GM12874 (cell line): ENCODE results near the gene ELMO2.

Experiments used
- CTCF ChIP-seq: IDR thresholded peaks from 2 replicates; pipeline ENCODE4 v1.5.1; 2011; ENCODE audit warnings: low read depth, mild to moderate bottlenecking, control low read depth, low read length, moderate library complexity; ENCODE audit not compliant: insufficient read depth

The ELMO2 gene

GRCh38 chr20:46375771-46376170, 30.6 kb downstream of the ELMO2 start:
- TF ChIP-seq CTCF = no peak

DNA sequence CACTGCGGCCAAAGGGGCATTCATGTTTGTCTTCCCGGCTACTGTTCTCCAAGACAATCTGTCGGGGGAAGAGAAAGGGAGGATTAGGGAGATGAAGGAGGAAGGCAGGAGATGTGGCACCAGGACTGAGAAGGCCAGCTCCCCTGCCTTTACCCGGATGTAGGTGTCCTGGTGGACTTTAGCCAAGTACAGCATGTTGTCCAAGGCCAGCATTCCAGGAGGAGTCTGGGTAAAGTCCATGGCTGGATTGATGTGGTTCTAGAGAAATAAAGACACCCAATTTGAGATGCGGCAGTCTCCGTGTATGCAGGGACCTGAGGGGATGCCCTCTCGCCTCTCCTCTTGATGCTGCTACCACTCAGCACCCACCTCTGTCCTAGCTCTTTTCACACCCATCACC, 32.0 kb downstream of the ELMO2 start:
- TF ChIP-seq CTCF = no peak

DNA sequence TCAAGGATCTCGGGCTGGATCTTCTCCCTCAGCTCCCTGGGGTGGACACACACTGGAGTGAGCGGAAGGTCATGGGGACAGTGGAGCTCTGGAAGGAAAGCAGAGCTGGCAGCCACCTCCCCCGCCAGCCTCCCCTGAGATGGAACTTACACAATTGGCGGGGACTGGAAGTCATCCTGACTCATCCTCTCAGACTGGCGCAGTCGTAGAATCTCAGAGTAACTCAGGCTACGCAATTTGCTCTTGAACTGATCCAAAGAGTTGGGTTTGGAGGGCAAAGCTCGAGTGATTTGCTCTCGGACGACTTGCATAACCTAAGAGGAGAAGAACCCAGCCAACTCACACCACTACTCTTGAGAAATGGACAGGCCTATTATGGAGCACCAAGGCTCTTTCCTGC, 34.8 kb downstream of the ELMO2 start:
- no peak for TF ChIP-seq CTCF

DNA sequence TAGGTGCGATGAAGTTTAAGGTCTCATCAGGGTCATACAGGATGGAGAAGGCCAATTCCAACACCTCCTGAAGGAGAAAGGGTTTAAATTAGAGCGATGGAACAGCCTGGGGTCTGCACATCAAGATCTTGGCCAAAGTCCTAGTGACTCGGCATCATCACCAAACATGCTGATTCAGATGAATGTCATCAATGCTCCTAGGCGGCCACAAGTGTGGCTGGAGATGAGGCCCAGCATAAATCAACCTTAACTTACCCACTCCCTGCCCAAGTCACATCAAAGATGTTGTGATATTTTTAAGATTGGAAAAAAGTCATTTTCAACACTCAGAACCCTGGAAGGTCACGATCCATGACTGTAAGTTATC, 37.5 kb downstream of the ELMO2 start:
- no peak for TF ChIP-seq CTCF

DNA sequence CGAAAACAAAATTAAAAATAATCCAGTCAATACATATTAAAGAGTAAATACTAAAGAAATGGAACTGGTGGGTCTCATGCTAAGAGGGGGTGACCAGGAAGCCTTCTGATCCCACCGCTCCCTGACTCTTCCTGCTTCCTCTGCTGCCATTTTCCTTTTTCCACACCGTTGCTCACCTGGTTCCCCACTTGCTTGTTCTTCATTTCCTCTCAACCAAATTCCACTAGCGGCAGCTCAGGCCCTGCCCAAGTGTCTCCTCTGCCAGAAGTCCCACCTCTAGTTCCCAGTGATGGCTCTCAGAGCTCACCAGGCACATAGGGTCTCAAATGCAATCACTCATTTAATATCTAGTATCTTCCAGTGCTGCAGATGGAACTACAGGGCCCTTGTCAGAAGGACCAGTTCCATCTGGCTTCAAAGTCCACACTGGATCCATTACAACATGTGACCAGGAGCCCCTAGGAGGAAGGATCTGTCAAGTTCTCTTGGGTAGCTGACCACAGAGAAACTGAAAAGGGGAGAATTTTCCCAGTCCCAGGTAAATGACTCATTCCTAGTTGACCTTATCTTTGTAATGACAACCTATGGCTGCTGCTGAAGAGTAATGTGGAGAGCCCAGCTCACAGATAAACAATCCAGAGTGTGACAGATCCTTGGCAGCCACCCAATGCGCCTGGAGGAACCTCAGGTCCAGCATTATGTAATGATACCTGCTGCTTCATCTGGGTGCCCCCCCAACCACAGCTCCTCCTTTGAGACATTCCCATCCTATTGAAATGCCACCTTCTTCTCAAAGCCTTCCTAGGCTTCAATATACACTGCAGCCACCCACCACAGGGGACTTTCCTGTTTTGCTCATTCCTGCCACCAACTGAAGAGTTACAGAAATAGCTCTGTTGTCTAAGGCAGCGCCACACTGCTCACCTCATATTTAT, 38.2 kb downstream of the ELMO2 start:
- TF ChIP-seq CTCF = no peak

DNA sequence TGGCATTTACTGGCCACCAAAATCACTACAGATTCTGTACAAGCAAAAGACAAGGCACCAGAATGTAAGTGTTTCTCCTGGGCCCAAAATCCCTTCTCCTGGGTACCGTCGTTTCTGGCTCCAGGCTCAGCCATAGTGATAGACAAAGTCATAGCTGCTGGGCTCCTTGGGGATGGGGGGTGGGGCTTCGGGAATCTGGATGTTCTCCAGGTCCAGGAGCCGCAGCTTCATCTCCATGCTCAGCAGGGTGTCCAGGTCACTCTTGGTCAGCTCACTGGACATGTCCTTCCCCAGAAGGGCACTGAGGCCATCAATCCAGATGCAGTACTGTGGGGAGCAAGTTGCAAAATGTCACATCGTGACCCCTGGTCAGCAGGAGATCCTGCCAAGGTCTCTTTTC, 39.2 kb downstream of the ELMO2 start:
- no peak for TF ChIP-seq CTCF

- TF ChIP-seq CTCF = no peak
Observed at GRCh38 chr20:46366826-46367225, 39.6 kb downstream of the ELMO2 start.
